ENCODE data around the gene SDR42E1.

Gene SDR42E1

DNA sequence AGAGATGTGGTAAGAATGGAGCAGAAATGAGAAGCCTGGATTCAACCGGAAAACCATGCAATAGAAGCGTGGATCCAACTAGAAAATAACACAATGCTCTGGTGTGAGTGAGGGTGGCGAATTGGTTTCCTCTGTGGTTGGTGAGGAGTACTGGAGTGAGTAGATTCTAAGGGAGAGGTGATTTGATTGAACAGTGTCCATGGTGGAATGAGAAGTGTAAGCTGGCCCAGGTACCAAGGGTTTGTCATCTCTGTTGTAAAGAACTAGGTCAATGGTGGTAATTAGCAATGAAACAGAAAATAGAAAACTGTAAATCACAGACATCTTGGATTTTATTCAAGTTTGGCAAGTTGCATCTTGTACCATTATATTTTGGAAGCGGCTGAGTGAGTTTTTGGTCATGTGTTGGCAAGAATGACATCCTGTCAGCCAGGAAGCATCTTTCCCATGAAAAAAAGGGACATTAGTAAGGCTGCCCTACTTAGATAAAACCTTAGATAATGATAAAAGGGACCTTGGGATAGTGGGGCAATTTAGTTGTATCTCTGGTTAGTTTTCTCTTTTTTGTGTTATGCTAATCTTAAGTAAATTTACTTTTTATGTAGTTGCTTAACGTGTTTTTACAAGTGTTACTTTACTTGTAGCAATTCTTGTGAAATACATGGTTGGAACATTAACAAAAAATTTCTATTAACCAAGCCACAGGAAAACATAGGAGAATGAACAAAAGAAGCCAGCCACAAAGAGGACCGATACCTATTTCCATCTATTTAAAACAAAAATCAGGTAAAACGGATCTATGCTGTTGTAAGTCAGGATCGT, 44.7 kb upstream of the SDR42E1 start:
- Histone ChIP-seq H3K9ac (no peak overlapping the region), H3K79me2 (ENCODE audit: insufficient read depth, low read depth) (no peaks in the 10 kb centered on the region), H3K36me3 (ENCODE audit: insufficient read depth) (no peaks in the 10 kb centered on the region), H2AFZ (ENCODE audit: low read depth) (no peak overlapping the region), H3K4me2 (no peak overlapping the region), H3K4me1 (ENCODE audit: low read depth, poor library complexity, severe bottlenecking) (no peaks in the 10 kb centered on the region), H3K4me3 (IDR thresholded peaks at IDR 0.05; ENCODE audit: insufficient read depth, low read depth, low read length) (no peak overlapping the region), H3K27ac (no peak overlapping the region), H3K27me3 (ENCODE audit: insufficient read depth, low read depth) (no peaks in the 10 kb centered on the region), H4K20me1 (ENCODE audit: insufficient read depth) (no peaks in the 10 kb centered on the region)
- TF ChIP-seq, protein P1, sequence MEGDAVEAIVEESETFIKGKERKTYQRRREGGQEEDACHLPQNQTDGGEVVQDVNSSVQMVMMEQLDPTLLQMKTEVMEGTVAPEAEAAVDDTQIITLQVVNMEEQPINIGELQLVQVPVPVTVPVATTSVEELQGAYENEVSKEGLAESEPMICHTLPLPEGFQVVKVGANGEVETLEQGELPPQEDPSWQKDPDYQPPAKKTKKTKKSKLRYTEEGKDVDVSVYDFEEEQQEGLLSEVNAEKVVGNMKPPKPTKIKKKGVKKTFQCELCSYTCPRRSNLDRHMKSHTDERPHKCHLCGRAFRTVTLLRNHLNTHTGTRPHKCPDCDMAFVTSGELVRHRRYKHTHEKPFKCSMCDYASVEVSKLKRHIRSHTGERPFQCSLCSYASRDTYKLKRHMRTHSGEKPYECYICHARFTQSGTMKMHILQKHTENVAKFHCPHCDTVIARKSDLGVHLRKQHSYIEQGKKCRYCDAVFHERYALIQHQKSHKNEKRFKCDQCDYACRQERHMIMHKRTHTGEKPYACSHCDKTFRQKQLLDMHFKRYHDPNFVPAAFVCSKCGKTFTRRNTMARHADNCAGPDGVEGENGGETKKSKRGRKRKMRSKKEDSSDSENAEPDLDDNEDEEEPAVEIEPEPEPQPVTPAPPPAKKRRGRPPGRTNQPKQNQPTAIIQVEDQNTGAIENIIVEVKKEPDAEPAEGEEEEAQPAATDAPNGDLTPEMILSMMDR (conservative IDR thresholded peaks at IDR 0.05; ENCODE audit: low read depth, low read length) = no peak

DNA sequence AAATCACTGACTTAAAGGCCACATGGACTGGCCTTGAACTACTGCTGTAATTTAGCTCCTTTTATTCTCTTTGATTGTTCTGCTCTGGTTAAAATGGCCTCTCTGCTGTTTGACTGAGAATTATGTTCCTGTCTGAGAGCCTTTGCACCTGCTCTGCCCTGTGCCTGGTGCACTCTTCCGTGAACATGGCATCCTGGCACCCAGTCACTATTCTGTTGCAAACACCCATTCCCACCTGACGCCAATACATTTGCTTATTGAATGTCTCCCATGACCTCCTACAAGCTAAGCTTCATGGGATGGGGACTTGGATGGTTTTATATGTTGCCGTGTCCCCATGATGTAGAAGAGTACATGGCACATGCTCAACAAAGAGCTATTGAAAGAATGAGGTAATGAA, 43.8 kb upstream of the SDR42E1 start:
- Histone ChIP-seq H3K4me2 (no peak overlapping the region), H3K9ac (no peak overlapping the region), H3K36me3 (ENCODE audit: insufficient read depth) (no peaks in the 10 kb centered on the region), H4K20me1 (ENCODE audit: insufficient read depth) (no peaks in the 10 kb centered on the region), H2AFZ (ENCODE audit: low read depth) (no peak overlapping the region), H3K27ac (no peak overlapping the region), H3K4me3 (IDR thresholded peaks at IDR 0.05; ENCODE audit: insufficient read depth, low read depth, low read length) (no peak overlapping the region), H3K79me2 (ENCODE audit: insufficient read depth, low read depth) (no peaks in the 10 kb centered on the region), H3K27me3 (ENCODE audit: insufficient read depth, low read depth) (no peaks in the 10 kb centered on the region), H3K4me1 (ENCODE audit: low read depth, poor library complexity, severe bottlenecking) (no peaks in the 10 kb centered on the region)
- TF ChIP-seq, protein P1 (conservative IDR thresholded peaks at IDR 0.05; ENCODE audit: low read depth, low read length) = no peak

DNA sequence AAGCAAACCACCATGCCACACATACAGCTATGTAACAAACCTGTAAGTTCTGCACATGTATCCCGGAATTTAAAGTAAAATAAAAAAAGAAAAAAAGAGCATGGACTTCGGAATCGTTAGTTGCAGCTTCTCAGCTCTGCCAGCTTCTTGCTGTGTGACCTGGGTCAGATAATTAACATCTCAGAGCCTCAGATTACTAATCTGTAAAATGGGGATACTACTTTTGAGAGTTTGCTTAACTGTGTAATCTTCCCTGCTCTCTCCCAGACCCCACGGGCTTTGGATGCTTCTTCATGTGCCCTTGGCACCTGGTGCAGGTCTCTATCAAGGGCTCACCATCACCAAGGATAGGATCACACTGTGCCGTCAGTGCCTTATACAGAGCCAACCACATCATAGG, 40.4 kb upstream of the SDR42E1 start:
- no peaks in the 10 kb centered on the region for H3K36me3 ChIP-seq (ENCODE audit: insufficient read depth)
- H3K79me2 ChIP-seq (ENCODE audit: insufficient read depth, low read depth) = no peaks in the 10 kb centered on the region
- H3K4me3 ChIP-seq (IDR thresholded peaks at IDR 0.05; ENCODE audit: insufficient read depth, low read depth, low read length) = no peak overlapping the region
- no peak overlapping the region for H2AFZ ChIP-seq (ENCODE audit: low read depth)
- no peak overlapping the region for H3K27ac ChIP-seq
- TF ChIP-seq, protein P1 (conservative IDR thresholded peaks at IDR 0.05; ENCODE audit: low read depth, low read length) = no peak
- no peaks in the 10 kb centered on the region for H4K20me1 ChIP-seq (ENCODE audit: insufficient read depth)
- H3K4me2 ChIP-seq = no peak overlapping the region
- no peaks in the 10 kb centered on the region for H3K4me1 ChIP-seq (ENCODE audit: low read depth, poor library complexity, severe bottlenecking)
- H3K9ac ChIP-seq = no peak overlapping the region
- H3K27me3 ChIP-seq (ENCODE audit: insufficient read depth, low read depth) = no peaks in the 10 kb centered on the region

DNA sequence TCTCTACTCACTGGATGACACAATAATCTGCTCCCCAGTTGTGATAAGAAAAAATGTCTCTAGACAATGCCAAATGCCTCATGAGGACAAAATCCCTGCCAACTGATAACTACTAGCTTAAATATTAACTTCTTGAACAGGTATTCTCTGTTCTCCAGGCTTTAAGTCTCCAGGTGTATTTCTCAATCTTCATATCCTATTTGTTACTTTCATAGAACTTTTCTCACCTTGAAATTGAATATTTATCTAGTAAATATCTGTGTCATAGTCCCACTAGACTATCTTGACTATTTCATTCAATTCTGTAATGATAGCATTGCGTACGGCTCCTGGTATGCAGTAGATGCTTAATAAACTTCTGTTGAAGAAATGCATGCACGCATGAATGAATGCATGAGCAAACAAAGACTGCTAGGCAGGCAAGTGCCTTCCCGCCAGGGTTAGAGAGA, 39.7 kb upstream of the SDR42E1 start:
- Histone ChIP-seq H3K4me1 (ENCODE audit: low read depth, poor library complexity, severe bottlenecking) (no peaks in the 10 kb centered on the region), H3K4me2 (no peak overlapping the region), H3K27ac (no peak overlapping the region), H4K20me1 (ENCODE audit: insufficient read depth) (no peaks in the 10 kb centered on the region), H3K79me2 (ENCODE audit: insufficient read depth, low read depth) (no peaks in the 10 kb centered on the region), H3K9ac (no peak overlapping the region), H2AFZ (ENCODE audit: low read depth) (no peak overlapping the region), H3K27me3 (ENCODE audit: insufficient read depth, low read depth) (no peaks in the 10 kb centered on the region), H3K4me3 (IDR thresholded peaks at IDR 0.05; ENCODE audit: insufficient read depth, low read depth, low read length) (no peak overlapping the region), H3K36me3 (ENCODE audit: insufficient read depth) (no peaks in the 10 kb centered on the region)
- TF ChIP-seq, protein P1 (conservative IDR thresholded peaks at IDR 0.05; ENCODE audit: low read depth, low read length) = no peak
